NCI-H345 treated with DMSO at 0.1 percent for 48 hours (cell line): ENCODE measurements around the gene UBE2R2.
"Not testable (repeated sequence)": the region's sequence is repeated elsewhere in the genome, so short reads cannot be mapped to it uniquely, and the experiment has no call there.

Source experiments
- DNase-seq: peaks from one replicate; lab custom pipeline; 2025; ENCODE audit not compliant: unreplicated experiment; lab: John Stamatoyannopoulos, UW

UBE2R2 gene

GRCh38 chr9:33837138-33837537 is 20.2 kb downstream of the UBE2R2 start:
- no peak for DNase-seq

- no peak for DNase-seq
Observed at GRCh38 chr9:33840381-33840780, 23.4 kb downstream of the UBE2R2 start.

GRCh38 chr9:33843312-33843961 is 26.5 kb downstream of the UBE2R2 start:
- DNase-seq, result no peak

GRCh38 chr9:33846231-33846630 is 29.3 kb downstream of the UBE2R2 start:
- DNase-seq, result no peak

- not testable (repeated sequence) for DNase-seq
Observed at GRCh38 chr9:33847894-33848205, 30.9 kb downstream of the UBE2R2 start.

- no peak for DNase-seq
Observed at GRCh38 chr9:33850267-33850629, 33.3 kb downstream of the UBE2R2 start.

- no peak for DNase-seq
Observed at GRCh38 chr9:33850677-33851076, 33.7 kb downstream of the UBE2R2 start.

- DNase-seq, result no peak
Observed at GRCh38 chr9:33851301-33851700, 34.3 kb downstream of the UBE2R2 start.

- no peak for DNase-seq
Observed at GRCh38 chr9:33852216-33852826, 35.4 kb downstream of the UBE2R2 start.

- no peak for DNase-seq
Observed at GRCh38 chr9:33856247-33856646, 39.3 kb downstream of the UBE2R2 start.

- DNase-seq, result no peak
Observed at GRCh38 chr9:33858423-33858822, 41.5 kb downstream of the UBE2R2 start.

GRCh38 chr9:33860200-33860871 is 43.4 kb downstream of the UBE2R2 start:
- DNase-seq, result no peak

- DNase-seq, result no peak
Observed at GRCh38 chr9:33861917-33862453, 45.0 kb downstream of the UBE2R2 start.

GRCh38 chr9:33863027-33863426 is 46.1 kb downstream of the UBE2R2 start:
- not testable (repeated sequence) for DNase-seq

- DNase-seq, result no peak
Observed at GRCh38 chr9:33867747-33868439, 50.9 kb downstream of the UBE2R2 start.

- no peak for DNase-seq
Observed at GRCh38 chr9:33868440-33868973, 51.5 kb downstream of the UBE2R2 start.

GRCh38 chr9:33869243-33869642 is 52.3 kb downstream of the UBE2R2 start:
- DNase-seq, result not testable (repeated sequence)

GRCh38 chr9:33877727-33878489 is 60.9 kb downstream of the UBE2R2 start:
- no peak for DNase-seq

GRCh38 chr9:33878691-33879366 is 61.9 kb downstream of the UBE2R2 start:
- no peak for DNase-seq
